ENCODE results near the gene CEBPB.

Gene CEBPB

DNA sequence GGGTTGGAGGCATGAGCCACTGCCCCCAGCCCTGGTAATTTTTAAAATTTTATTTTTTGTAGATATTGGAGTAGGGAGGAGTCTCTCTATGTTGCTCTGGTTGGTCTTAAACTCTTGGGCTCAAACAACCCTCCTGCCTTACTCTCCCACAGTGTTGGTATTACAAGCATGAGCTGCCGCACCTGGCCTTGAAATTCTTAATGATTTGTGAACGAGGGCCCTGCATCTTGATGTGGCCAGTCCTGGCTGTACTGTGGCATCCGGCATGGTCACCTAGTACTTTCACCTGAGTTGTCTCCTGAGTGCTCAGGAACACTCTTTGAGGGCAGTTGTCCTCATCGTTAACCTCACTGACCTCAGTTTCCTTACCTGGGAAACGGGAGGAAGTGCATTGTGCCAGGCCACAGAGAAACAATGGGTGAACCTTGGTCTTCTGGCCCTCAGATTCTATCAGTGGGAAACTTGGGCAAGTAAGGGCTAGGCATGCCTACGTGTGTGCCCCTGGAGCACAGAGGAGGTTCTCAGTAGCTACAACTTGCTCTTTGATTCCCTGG, 19.5 kb downstream of the CEBPB start:
- DNase-seq (ENCODE audit: low read depth in 1 of 2, low spot score in 1 of 2) = no peak

DNA sequence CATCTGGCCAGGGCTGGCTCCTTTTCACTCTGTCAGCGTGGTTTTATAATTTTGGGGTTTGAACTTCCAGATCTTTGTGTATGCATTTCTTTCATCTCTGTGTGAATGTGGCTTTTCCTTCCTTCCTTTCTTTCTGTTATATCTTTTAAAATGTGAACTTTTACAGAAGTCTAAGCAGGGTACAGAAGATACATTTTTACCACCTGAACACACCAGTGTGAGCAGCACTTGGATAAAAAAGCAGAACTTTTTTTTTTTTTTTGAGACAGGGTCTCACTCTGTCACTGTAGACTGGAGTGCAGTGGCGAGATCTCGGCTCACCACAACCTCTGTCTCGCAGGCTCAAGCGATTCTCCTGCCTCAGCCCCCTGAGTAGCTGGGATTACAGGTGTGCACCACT, 20.5 kb downstream of the CEBPB start:
- no peak for DNase-seq (ENCODE audit: low read depth in 1 of 2, low spot score in 1 of 2)

DNA sequence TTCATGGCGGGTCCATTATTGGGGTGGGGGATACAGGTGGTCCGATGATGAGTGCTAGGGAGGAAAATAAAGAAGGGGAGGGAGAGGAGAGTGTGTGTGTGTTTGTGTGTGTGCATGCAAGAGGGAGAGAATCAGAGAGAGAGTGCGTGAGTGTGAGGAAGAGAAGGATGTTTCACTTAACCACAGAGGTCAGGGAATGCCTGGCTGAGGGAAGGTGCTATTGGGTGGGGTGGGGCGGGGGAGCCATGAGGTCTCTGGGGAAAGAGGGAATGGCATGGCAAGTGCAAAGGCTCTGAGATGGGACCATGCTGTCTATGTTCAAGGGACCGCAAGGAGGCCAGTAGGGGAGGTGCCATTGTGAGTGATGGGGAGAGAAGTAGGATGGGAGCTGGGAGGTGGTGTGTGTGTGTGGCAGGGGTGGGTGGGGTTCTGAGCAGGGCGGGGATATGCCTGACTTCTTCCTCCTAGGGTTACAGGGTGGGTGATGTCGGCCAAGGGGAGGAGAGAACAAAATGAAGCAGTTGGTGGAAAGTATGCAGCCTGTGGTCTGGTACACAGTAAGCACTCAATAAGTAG, 23.0 kb downstream of the CEBPB start:
- no peak for DNase-seq (ENCODE audit: low read depth in 1 of 2, low spot score in 1 of 2)

DNA sequence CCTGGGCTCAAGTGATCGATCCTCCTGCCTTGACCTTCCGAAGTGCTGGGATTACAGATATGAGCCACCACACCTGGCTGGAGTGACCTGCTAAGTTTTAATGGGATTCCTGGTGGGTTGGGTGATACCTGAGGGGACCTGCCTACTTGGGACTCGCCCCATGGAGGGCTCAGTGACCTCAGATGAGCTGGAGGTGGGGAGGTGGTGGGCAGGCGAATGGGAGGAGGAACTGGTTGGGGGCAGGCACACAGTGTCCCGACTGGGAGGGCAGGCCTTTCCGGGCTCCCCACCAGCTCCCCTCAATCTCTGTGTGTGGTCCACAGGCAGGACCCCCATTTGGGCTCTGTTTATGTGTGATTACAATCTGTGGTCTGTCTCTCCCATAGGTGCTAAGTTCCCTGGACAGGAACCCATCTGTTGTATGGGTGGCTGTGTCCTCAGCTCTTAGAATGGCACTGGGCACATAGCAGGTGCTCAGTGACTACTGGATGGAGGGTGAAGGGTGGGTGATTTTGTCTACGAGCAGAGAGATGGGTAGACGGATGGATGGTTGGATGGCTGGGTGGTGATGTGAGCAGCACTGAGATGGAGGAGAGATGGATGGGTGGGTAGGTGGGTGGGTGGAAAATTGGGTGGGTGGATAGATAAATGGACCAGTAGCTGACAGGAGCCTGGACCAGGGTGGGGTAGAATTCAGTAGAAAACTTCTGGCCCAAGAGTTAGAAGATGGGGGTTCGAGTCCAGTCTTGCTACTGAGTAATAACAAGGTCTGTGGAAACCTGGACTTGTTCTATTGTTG, 23.8 kb downstream of the CEBPB start:
- no peak for DNase-seq (ENCODE audit: low read depth in 1 of 2, low spot score in 1 of 2)

DNA sequence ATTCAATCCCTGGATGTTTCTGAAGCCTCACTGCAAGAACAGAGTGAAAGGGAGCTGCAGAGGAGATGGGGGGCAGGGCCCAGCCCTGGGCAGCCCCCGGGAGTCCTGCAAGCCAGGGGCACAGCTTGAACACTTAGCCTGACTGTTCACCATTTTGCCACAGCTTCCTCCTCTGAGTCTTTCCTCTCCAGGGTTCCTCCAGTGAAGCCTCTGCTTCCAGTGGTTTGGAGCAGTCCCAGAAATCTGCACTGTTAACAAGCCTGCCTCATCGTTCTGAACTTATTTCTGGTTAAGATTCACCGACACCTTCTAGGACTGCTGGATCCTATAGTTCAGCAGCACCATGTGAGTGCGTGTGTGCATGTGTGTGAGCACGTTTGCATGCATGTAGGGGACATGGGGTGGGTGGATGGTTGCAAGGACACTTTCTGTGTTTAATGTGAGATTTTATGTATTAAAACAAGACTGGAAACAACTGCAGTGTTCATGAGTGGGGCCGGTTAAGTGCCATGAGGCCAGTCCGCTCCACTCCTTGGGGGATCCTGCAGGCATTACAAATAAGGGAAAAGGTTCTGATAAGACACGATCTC, 24.6 kb downstream of the CEBPB start:
- DNase-seq (ENCODE audit: low read depth in 1 of 2, low spot score in 1 of 2) = no peak

DNA sequence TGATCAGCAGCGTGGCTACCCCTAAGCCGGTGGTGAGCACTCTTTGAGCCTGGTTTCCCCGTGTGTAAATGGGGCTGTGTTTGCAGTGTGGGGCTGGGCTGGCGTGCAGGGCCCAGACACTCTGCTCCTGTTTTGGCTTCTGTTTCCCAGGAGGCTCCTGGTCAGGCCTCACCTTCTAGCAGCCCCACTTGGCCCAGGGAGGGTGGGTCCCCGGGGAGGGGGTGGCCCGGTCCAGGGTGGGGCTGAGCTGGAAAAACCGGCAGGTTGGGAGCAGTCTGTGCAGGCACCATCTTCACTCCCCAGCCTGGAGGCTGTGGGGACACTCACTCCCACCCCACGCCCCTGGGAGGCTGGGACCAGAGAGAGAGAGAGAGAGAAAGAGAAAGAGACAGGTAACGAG, 25.3 kb downstream of the CEBPB start:
- no peak for DNase-seq (ENCODE audit: low read depth in 1 of 2, low spot score in 1 of 2)

DNA sequence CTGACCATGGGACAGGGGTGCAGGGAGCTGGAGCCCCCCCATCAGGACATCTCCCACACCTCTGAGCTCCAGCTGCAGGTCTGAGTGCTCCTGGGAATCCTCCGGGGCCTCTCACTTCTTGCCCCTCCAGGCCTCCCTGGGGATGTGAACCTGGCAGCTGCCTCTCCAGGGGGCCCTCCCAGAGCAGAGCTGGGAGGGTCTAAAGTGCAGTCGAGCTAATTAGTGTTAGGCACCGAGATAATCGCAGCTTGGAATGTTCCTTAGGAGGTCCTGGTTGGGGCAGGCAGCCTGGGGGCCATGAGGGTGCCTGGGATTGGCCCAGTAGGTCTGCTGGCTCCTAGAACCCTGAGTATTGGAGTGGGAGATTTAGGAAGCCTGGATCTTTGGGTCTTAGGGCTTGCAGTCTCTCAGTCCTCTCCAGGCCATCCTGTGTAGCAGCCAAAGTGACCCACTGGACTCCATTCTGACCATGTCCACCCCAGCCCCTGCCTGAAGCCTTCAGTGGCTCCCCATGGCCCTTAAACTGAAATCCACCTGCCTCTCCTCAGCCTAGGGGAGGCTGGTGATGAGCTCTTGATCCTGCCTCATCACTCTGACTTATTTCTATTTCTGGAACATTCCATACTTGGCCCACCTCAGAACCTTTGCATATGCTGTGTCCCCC, 26.0 kb downstream of the CEBPB start:
- no peak for DNase-seq (ENCODE audit: low read depth in 1 of 2, low spot score in 1 of 2)

DNA sequence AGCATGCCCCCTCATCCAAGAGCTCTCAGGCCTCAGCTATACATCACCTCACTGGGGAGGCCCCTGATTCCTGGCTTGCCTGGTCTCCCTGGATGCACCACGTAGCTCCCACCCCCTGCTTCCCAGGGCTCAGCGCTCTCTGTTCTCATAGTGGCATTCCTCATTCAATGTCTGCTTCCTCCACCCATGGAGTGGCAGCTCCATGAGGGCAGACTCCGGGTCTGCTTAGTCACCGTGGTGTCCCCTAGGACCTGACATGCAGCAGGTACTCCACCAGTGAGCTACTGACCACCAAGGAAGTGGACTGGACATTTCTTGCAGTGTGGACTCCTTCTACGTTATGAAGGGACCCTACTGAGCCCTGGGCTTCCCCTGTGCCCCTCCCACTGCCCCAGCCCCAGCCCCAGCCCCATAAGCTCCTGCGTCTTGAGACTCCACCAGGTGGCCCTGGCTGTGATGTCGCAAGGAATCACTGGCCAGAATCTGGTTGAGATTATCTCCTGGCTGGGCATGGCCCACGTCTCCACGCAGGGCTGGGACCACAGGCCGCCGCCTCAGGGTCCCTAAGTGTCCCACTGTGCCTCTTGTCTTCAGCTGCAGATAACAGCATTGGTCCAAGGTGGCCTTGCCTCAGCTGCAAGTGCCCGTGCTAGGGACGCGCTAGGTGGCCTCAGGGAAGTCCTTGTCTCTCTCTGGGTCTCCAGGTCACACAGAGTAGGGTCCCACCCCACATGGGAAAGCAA, 26.7 kb downstream of the CEBPB start:
- DNase-seq (ENCODE audit: low read depth in 1 of 2, low spot score in 1 of 2) = no peak

DNA sequence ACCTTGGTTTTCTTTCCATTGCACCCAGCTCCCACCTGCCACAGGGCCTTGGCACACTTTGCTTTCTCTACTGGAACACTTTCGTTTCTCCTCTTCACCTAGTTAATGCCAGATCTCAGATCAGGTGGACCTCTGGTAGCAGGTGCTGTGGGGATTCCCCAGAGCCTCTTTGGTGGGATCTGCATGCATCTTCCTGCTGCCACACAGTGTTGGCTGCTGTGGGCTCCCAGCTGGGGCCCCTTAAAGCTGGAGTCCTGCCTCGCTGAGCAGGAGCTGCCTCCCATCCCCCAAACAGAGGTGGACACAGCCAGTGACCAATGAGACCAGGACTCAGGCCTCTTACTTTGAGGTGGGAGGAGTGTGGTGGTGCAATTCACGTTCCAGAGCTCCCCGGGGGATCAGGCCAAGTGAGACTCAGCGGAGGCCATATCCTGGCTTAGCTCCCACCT, 28.4 kb downstream of the CEBPB start:
- no peak for DNase-seq (ENCODE audit: low read depth in 1 of 2, low spot score in 1 of 2)

DNA sequence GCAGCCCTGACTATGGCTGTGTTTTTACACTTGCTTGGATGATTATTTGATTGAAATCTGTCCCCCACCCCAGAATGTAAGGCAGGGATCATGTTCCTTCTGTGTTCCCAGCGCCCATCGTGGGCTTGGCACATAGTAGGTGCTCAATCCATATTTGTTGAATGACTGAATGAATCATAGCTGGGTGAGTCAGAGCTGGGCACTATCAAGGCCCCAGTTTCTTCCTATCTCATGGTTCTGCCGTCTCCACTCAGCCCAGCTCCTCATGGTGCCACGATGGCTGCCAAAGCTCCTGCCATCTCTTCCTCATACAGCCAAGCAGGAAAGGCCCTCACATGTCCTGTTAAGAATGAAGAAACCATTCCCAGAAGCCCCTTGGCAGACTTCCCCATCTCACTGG, 29.0 kb downstream of the CEBPB start:
- no peak for DNase-seq (ENCODE audit: low read depth in 1 of 2, low spot score in 1 of 2)

DNA sequence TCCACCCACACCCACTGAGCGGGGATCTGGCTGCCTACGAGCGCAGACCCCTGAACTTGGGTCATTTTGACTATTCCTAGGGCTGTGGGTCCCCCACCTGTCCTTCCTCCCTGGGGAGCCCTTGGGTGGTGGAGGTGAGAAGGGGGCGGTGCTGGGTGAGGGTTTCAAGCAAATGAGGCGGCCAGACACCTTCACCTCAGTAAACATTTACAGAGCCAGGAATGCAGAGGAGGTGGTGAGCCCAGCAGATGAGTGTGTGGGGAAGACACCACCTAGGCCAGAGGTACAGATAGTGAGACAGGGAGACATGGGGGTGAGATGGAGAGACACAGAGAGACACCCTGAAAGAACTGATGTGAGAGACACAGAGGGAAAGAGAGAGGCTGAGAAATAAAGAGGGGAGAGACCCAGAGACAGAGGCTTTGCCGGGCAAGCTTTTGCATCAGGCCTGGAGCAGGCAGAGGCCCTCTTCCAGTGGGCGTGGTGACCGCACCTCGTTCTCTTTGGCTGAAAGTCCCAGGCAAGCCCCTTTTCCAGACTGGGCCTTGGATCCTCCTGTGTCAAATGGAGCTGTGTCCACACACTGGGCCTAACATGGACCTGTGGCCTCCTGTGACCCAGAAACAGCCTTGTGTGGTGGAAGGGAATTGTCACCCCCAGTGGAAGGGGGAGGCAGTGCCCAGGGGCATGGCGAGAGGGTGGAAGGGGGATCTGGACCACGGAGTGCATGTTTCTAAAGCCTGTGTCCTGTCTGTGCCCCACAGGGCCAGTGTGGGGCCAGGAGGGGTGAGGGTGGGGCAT, 29.7 kb downstream of the CEBPB start:
- DNase-seq (ENCODE audit: low read depth in 1 of 2, low spot score in 1 of 2) = no peak

DNA sequence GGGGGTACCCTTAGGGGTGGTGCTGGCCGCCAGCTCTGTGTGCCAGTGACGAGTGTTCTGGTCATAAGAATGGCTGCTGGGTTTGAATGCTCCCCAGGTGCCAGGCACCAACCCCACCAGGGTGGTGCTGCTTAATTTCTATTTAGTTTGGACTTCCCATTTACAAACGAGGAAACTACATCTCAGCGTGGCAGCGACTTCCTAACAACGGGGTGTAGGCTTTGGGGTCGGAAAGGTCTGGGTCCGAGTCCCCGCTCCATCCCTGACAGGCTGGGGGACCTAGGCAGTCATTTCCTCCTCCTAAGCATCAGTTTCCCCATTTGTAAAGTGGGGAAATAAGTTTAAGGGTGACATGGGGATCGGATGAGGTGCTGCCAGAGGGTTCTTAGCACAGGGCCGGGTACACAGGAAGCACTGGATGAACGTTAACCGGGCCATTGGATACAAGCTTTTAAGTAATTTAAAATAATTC, 30.3 kb downstream of the CEBPB start:
- no peak for DNase-seq (ENCODE audit: low read depth in 1 of 2, low spot score in 1 of 2)

DNA sequence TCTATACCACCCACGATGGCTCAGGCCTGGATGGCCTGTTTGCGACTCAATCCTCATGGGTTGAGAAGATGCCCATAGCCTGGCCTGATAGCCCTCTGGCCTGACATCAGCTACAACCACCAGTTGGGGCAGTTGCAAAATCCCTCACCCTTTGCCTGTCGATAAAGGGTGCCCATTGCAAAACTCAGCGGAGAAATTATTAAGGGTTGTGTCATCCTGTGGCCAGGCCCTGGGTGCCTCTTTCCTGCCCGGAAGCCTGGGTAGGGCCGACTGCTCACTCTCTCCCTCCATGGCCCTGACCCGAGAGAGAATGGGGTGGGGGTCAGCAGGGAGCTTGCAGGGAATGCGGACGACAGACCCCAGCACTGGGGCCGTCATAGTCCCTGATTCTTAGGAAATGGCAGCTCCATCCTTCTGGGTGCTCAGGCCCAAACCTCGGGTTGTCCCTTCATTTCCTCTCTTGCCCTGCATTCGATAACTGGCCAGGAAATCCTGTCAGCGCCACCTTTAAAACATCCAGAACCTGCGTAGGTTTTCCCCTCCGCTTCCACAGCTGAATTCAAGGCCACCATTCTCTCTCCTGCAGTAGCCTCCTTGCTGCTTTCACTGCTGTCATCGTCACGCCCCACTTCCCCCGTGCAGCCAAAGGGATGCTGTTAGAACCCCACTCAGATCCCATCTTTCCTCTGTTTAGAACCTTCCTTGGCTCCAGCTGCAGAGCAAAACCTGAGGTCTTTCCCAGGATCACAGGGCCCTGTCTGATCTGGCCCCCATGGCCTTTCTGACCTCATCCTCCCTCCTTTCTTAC, 31.1 kb downstream of the CEBPB start:
- DNase-seq (ENCODE audit: low read depth in 1 of 2, low spot score in 1 of 2) = no peak

DNA sequence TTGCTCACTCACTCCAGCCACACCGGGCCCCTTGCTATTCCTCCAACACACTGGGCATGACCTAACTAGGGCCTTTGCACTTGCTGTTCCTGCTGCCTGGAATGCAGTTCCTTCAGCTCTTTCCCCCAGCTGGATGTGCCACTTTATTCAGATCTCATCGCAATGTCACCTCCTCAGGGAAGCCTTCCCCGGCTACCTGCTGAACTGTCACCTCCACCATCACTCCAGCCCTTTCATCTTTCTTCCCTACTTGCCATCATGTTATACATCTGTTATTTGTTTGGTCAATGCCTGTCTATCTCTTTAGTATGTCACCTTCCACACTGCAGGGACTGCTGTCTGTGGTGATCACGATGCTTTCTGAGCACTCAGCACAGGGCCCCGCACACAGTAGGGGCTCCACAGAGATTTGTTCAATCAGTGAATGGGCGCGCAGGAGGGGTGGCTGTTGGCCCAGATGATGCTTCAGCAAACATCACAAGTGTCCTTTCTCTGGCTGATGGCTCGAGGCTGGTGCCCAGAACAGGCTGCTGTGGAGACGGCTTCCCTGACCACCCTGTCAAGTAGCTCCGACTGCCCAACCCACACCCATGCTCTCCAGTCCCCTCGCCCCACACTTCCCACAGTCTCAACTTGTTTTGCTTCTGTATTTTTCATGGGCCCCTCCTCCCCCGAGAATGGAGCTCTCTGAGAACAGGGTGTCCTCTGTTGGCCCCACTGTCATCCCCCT, 31.8 kb downstream of the CEBPB start:
- DNase-seq (ENCODE audit: low read depth in 1 of 2, low spot score in 1 of 2) = no peak

DNA sequence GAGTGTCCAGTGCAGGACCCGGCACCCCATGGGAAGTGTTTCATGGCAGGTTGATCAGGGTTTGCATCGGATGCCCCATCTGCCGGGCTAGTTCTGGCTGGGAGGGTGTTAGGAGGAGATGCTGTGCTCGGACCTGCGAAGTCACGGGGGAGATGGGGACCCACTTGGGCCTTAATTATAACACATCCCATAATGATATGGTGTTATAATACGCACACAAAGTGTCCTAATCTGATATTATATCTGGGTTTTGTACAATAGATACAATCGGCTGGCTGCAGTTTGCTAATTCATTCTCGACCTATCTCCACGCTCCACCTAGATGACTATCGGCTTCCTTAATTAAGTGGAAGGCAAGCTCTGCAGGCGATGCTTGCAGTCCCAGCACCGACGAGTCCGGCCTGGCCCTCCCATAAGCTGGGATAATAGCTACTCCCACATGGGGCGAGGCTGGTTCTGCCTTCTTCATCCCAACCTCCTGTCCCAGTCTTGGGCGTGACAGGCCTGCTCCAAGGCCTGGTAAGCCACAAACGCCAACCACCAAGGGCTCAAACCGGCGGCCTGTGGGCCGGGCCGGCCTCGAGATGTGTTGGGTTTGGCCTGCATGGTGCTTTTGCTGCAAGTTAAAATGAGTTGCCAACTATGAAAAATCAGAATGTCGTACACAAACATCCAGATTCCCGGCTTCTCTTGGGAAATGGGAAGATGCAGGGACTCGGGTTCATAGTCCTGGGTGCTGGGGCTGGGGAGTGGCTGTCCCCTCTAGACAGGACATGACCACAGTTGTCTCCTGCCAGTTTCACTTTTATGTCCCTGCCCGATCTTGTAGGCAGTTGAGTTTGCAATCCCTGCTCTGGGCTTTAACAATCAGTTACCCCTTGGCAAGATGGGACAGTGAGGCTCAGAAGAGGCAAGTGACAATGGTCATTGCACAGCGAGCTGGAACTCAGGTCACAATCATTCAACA, 32.7 kb downstream of the CEBPB start:
- DNase-seq (ENCODE audit: low read depth in 1 of 2, low spot score in 1 of 2) = no peak

DNA sequence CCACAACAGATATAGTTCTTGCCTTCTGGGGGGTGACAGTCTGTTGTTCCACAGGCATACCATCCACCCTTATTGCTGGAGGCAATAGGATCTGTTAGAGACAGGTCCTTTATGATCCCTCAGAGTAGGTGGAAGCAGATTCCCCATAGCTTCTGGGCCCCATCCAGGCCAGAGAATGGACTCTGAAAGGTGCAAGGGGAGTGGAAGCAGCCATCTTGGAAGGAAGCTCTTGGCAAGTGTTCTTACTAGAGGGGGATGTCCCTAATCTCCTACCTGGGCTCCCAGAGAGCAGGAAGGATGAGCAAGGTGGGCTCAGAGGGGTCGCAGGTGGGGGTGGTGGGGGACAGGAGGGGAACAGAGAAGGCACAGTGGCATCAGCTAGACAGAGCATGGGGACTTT, 33.4 kb downstream of the CEBPB start:
- DNase-seq (ENCODE audit: low read depth in 1 of 2, low spot score in 1 of 2) = no peak

DNA sequence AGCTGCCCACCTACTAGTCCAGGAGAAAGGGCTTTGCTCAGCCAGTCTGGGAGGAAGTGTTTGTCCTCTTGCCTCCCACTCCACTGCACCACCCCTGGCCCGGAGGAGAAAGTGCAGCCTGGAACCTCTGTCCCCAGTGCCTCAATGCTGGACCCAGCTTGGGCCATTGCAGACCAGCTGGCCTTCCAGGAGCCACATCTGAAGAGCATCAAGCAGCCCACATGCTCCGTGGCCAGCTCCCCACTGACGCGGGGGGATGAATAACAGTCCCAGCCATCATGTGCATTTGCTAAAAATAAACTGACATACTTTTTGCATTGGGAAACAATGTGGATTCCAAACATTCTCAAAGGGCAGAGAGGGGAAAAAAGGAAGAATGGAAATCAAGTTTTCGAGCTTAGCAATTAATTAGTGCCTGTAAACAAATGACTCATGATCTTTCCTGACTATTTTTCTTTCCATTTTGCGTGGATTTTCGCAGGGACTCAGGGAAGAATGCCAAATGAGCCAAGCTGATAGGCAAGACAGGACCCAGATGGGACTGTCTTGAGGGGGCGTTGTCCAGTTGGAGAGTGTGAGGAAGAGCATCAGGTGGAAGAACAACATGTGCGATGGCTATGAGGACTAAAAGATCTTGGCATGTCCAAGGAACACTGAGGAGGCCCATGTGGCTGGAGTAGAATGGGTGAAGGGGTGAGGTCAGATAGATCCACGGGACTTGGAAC, 34.1 kb downstream of the CEBPB start:
- DNase-seq (ENCODE audit: low read depth in 1 of 2, low spot score in 1 of 2) = no peak

All from activated T-helper 1 cell treated with anti-CD3 and anti-CD28 coated beads, Interleukin-2, amount 50 U/mL, for 16 hours (primary cell).